ENCODE data around the gene ZZZ3. TPM values are rescaled to one million over a fixed set of nuclear protein-coding genes. Genes with fewer than 3 reads are reported as not detected.
"Not testable (repeated sequence)": the region's sequence is repeated elsewhere in the genome, so short reads cannot be mapped to it uniquely, and the experiment has no call there.

Gene ZZZ3
- total RNA-seq, 1 donor from 2014 or later, result 77.2 TPM

DNA sequence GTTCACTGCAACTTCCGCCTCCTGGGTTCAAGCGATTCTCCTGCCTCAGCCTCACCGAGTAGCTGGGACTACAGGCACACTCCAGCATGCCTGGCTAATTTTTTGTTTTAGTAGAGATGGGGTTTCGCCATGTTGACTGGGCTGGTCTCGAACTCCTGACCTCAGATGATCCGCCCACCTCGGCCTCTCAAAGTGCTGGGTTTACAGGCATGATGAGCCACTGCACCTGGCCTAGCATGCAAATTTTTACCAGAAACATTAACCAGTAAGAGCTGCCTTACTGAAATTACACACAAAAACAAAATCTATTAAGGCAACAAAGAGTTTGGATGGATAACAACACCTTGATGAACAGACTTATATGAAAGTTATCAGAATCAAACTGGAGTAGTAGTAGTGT is 12.1 kb downstream of the ZZZ3 start:
- DNase-seq (ENCODE audit: low spot score), result no peak

DNA sequence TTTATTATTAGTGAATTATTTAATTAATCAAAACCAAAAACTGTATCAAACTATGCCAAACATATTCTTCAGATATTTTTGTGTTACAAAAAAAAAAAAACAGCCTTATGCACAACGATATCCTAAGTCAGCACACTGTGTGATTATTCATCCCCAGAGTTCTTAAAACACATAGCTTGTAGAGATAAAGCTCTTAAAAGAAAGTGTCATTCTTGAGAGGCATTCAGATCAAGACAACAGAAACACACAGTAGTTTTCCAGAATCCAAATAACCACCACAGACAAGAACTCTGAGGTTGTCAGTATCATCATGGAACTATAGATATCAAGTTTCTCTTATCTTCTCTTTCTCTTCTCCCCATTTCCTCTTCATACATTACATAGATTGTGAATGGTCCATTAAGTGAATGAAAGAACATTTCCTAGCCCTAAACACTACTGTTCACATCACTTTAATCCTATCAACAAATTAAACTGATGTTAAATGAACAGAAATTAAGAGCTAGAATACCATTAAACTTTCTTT is 13.5 kb downstream of the ZZZ3 start:
- no peak for DNase-seq (ENCODE audit: low spot score)

DNA sequence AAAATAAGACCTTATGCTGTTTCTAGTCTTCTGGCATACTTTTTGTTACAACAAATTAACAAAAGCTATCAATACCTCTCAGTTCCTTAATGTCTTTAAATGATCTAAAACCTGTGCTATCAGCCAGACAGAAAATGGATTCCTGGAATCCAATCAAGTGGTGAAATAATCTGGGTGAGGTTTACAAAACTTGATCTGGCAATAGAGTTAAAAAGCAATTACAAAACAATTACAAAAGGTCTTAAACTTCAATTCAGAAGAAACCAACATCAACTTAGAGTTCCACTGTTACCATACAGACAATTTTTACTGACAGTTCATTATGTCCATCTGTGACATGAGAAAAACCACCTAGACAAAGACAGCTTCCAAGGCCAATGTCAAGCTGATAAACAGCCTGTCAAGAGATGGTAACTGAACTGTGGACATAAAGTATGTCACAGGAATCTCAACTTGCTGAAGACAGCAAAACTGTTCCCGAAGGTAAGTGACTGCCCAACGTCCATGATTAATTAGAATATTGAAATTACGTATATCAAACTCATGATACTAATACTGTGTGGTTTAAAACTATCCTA is 17.4 kb downstream of the ZZZ3 start:
- no peak for DNase-seq (ENCODE audit: low spot score)

GRCh38 chr1:77661696-77662095 is 20.8 kb downstream of the ZZZ3 start:
- no peak for DNase-seq (ENCODE audit: low spot score)

- no peak for DNase-seq (ENCODE audit: low spot score)
These were observed 22.4 kb downstream of the ZZZ3 start for GRCh38 chr1:77659879-77660593.

- no peak for DNase-seq (ENCODE audit: low spot score)
These were observed 24.2 kb downstream of the ZZZ3 start for GRCh38 chr1:77658271-77658670.

DNA sequence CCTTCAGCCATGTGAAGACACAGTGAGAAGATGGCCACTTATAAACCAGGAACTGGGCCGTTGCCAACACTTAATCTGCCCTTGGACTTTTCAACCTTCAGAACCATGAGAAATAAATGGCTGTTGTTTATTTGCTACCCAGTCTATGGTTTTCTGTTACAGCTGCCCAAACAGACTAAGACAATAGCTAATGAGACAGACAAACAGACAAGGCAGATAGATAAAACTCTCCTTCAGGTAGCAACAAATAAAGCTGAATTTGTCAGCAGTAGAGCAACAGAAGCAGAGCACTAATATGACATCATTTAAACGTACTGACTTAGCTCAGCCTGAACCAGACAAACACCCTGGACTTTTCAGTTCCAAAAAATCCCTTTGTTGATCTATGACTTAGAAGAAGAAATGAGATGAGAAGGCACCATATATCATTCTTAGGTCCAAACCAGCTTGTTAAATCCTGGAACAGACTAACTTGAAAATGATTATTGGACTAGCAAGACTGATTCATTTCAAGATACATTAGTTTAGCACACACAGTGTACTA is 27.0 kb downstream of the ZZZ3 start:
- no peak for DNase-seq (ENCODE audit: low spot score)

DNA sequence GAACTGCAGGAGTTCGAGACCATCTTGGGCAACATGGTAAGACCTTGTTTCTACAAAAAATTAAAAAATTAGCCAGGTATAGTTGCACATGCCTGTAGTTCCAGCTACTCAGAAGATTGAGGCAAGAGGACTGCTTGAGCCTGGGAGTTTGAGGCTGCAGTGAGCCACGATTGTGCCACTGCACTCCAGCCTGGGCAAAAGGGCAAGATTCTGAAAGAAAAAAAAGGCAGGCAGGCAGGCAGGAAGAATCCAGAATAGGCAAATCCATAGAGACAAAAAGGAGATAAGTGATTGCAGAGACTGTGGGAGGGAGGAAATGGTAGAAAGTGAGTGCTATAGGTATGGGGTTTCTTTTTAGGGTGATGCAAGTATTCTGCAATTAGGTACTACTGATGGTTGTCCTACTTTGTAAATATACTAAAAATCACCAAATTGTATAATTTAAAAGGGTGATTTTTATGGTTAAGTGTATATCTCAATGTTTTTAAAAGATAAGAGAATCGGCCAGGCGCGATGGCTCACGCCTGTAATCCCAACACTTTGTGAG is 29.4 kb downstream of the ZZZ3 start:
- DNase-seq (ENCODE audit: low spot score), result no peak

DNA sequence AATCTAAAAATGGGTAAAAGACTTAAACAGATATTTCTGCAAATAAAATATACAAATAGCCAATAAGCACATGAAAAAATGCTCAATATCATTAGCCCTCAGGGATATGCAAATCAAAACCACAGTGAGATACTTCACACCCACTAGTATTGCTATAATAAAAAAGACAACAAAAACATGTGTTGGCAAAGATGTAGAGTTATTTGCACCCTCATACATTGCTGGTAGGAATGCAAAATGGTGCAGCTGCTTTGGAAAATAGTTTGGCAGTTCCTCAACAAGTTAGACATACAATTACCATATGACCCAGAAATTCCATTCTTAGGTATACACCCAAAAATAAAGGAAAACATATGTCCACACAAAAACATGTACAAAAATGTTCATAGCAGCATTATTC is 30.2 kb downstream of the ZZZ3 start:
- no peak for DNase-seq (ENCODE audit: low spot score)

DNA sequence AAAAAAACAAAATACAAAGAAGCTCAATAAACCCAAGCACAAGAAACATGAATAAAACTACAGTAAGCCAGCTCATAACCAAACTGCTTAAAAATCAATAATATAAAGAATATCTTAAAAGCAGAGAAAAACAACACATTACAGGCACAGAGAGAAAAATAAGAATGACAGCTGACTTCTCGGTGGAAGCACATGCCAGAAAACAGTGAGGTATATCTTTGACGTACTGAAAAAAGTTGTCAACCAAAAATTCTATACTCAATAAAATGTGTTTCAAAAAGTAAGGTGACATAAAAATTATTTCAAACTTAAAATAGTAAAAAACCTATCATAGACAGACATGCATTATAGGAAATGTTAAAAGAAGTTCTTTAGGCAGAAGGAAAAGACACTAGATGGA is 33.3 kb downstream of the ZZZ3 start:
- DNase-seq (ENCODE audit: low spot score), result no peak

- DNase-seq (ENCODE audit: low spot score), result not testable (repeated sequence)
These were observed 36.2 kb downstream of the ZZZ3 start for GRCh38 chr1:77646224-77646623.

DNA sequence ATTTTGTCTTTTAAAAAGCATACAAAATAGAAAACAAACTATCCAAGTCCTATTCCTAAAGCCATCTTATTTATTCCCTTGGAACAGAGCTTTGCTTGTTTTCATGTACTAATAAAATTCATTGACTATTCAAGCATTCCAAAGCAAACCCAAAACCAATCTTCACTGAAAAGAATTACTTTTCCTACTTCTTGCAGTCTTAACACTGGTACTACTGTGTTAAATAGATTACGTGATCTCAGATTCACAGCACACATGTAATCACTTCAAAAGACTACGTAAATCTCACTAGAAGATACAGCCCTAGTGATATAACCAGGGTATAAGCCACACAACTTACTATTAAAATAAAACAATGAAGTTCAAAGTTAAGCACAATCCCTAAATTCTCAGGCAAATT is 39.0 kb downstream of the ZZZ3 start:
- no peak for DNase-seq (ENCODE audit: low spot score)

DNA sequence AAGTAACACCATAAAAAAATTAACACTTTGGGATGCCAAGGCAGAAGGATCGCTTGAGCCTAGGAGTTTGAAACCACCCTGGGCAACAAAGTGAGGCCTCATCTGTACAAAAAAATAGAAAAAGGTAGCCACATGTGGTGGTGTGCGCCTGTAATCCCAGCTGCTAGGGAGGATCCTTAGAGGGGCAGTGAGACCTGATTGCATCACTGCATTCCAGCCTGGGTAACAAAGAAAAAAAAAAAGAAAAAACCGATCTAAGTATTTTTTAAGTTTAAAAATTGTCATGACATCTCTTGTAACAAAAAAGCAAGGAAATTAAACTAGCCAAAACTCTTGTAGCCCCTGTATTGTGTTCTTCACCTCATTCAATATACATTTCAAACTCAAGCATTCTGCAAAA is 39.5 kb downstream of the ZZZ3 start:
- no peak for DNase-seq (ENCODE audit: low spot score)

DNA sequence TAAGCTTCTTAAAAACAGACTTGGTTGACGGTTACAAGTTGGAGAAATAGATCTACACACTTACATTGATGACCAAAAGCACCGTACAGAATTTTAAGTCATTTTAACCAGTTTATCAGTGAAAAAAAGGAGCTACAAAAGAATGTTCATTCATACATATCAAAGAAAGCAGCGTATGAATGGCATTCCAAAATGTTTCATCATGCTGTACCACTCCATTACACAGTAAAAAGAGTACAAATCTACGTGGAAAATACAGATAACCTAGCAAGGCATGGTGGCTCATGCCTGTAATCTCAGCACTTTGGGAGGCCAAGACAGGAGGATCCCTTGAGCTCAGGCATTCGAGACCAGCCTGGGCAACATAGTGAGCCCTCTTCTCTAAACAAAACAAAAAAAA is 40.3 kb downstream of the ZZZ3 start:
- DNase-seq (ENCODE audit: low spot score), result no peak

- no peak for DNase-seq (ENCODE audit: low spot score)
These were observed 42.8 kb downstream of the ZZZ3 start for GRCh38 chr1:77639557-77640069.

GRCh38 chr1:77639056-77639455 is 43.4 kb downstream of the ZZZ3 start:
- DNase-seq (ENCODE audit: low spot score), result no peak

- DNase-seq (ENCODE audit: low spot score), result no peak
These were observed 45.6 kb downstream of the ZZZ3 start for GRCh38 chr1:77636864-77637263.

Other genes starting within 250 kb of the ZZZ3 start
- 63.7 TPM for gene USP33, start 77.2 kb upstream of the ZZZ3 start, total RNA-seq
- 19.4 TPM for gene MIGA1, start 97.0 kb upstream of the ZZZ3 start, total RNA-seq
- 22.9 TPM for gene NEXN, start 206.0 kb upstream of the ZZZ3 start, total RNA-seq

Measured in ureter (tissue), 1 donor.